ENCODE measurements around the gene SPDYC. TPM values are rescaled to one million over a fixed set of nuclear protein-coding genes. Genes with fewer than 3 reads are reported as not detected.

SPDYC gene
- total and polyA plus RNA-seq, 2 of the 13 experiments (the other 11 are each of a cell fraction or from before 2014, with no cell fraction given): 0.15 to 0.33 TPM

GRCh38 chr11:65165410-65166317 lies 4.4 kb upstream of the SPDYC start (continued):
- TF ChIP-seq GTF2F1 (IDR thresholded peaks at IDR 0.05; ENCODE audit: low read length) (no peak), TRIM24 (CRISPR knock-in tag; IDR thresholded peaks at IDR 0.05) (no peak), ZNF552 (CRISPR knock-in tag; IDR thresholded peaks at IDR 0.05; ENCODE audit: borderline replicate concordance) (no peak), ZMYM2 (CRISPR knock-in tag; IDR thresholded peaks at IDR 0.05) (no peak), IKZF4 (CRISPR knock-in tag; IDR thresholded peaks at IDR 0.05; ENCODE audit: borderline replicate concordance, low read depth, not compliant biosample characterization) (no peak), SMAD1 (CRISPR knock-in tag; IDR thresholded peaks at IDR 0.05; ENCODE audit: borderline replicate concordance, low read depth) (no peak), ZNF484 (CRISPR knock-in tag; IDR thresholded peaks at IDR 0.05; ENCODE audit: borderline replicate concordance, low read depth) (no peak), SRSF4 (IDR thresholded peaks at IDR 0.05; ENCODE audit: low read depth, low read length, poor library complexity, severe bottlenecking) (no peak), NCOA2 (CRISPR knock-in tag; IDR thresholded peaks at IDR 0.05) (peak; percentile 69), ZBTB43 (CRISPR knock-in tag; conservative IDR thresholded peaks at IDR 0.05) (0 out of 2 replicates have a peak, but pooled peaks have one; percentile 33), ZNF7 (CRISPR knock-in tag; IDR thresholded peaks at IDR 0.05) (no peak), ZHX2 (IDR thresholded peaks at IDR 0.05; ENCODE audit: low read depth) (no peak), ZHX2 (CRISPR knock-in tag; IDR thresholded peaks at IDR 0.05; ENCODE audit: borderline replicate concordance) (no peak), HINFP (CRISPR knock-in tag; IDR thresholded peaks at IDR 0.05; ENCODE audit: low read depth) (no peak), SSRP1 (CRISPR knock-in tag; IDR thresholded peaks at IDR 0.05) (no peak), ATF7 (IDR thresholded peaks at IDR 0.05) (no peak), ATF7 (CRISPR knock-in tag; IDR thresholded peaks at IDR 0.05) (no peak), PPARG (CRISPR knock-in tag; conservative IDR thresholded peaks at IDR 0.05) (0 out of 2 replicates have a peak, but pooled peaks have one; percentile 15), ZNF350 (CRISPR knock-in tag; IDR thresholded peaks at IDR 0.05; ENCODE audit: borderline replicate concordance, low read depth) (peak; percentile 63; the same call in 1 of the 2 replicates)
- TF ChIP-seq, protein P1, sequence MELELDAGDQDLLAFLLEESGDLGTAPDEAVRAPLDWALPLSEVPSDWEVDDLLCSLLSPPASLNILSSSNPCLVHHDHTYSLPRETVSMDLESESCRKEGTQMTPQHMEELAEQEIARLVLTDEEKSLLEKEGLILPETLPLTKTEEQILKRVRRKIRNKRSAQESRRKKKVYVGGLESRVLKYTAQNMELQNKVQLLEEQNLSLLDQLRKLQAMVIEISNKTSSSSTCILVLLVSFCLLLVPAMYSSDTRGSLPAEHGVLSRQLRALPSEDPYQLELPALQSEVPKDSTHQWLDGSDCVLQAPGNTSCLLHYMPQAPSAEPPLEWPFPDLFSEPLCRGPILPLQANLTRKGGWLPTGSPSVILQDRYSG (CRISPR knock-in tag; IDR thresholded peaks at IDR 0.05): 0 out of 2 replicates have a peak, but pooled peaks have one; percentile 25

All from HepG2 (cell line).